NB4 (cell line): ENCODE results near the gene FKBP11.

Experiments
- CTCF ChIP-seq: IDR thresholded peaks from one replicate; pipeline ENCODE4 v1.5.1; 2012; ENCODE audit warnings: low read depth, low read length
- MYC ChIP-seq: IDR thresholded peaks from 2 replicates; pipeline ENCODE4 v1.6.1; 2011; ENCODE audit warnings: low read depth, low read length
- POLR2A ChIP-seq: IDR thresholded peaks from 2 replicates; pipeline ENCODE4 v1.6.1; 2011; ENCODE audit warnings: mild to moderate bottlenecking; ENCODE audit not compliant: insufficient read length; ENCODE audit errors: extremely low read depth
- TF ChIP-seq, protein P1 (sequence below): IDR thresholded peaks from 2 replicates; pipeline ENCODE4 v1.6.1; 2011; ENCODE audit warnings: low read depth, low read length

- TF ChIP-seq POLR2A (no peak), CTCF (peak; percentile 62), MYC (no peak)
- TF ChIP-seq, protein P1, sequence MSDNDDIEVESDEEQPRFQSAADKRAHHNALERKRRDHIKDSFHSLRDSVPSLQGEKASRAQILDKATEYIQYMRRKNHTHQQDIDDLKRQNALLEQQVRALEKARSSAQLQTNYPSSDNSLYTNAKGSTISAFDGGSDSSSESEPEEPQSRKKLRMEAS: no peak
Measured at GRCh38 chr12:48937170-48937569, 11.9 kb upstream of the FKBP11 start.
